CD14-positive monocyte (primary cell): ENCODE results near the gene BSG. TPM values are rescaled to one million over a fixed set of nuclear protein-coding genes. Genes with fewer than 3 reads are reported as not detected.

Source experiments
- DNase-seq, 3 donors: peaks; one replicate each; pipeline ENCODE4 v3.0.0-alpha.2; 2011 to 2022
- H2AFZ ChIP-seq: 2 replicates; pipeline ENCODE4 v1.6.0; 2012; ENCODE audit warnings: mild to moderate bottlenecking, low read depth, low read length, inconsistent platforms; ENCODE audit not compliant: insufficient read depth, poor library complexity, severe bottlenecking
- H3K27ac ChIP-seq, 2 donors: 1 replicate in 1 of 2; 2 replicates in 1 of 2; pipeline ENCODE4 v1.5.1; 2012 to 2013; ENCODE audit warnings: low read length in 2 of 2, control low read depth in 1 of 2, inconsistent platforms in 1 of 2, low read depth in 1 of 2, mild to moderate bottlenecking in 1 of 2
- H3K27me3 ChIP-seq, 2 donors: one replicate each; pipeline versions ENCODE4 v1.6.0 to v1.6.1; 2011 to 2013; ENCODE audit warnings: low read length in 2 of 2; ENCODE audit not compliant: control insufficient read depth in 2 of 2, insufficient read depth in 2 of 2
- H3K36me3 ChIP-seq, 2 donors: replicated peaks in 1 of 2; 1 replicate in 1 of 2; 2 replicates in 1 of 2; pipeline versions ENCODE4 v1.5.1 to v1.6.1; 2012 to 2013; ENCODE audit warnings: low read length in 2 of 2, control low read depth in 1 of 2, inconsistent platforms in 1 of 2, mild to moderate bottlenecking in 1 of 2; ENCODE audit not compliant: insufficient read depth in 2 of 2, control insufficient read depth in 1 of 2
- H3K4me1 ChIP-seq, 2 donors: 1 replicate in 1 of 2; 2 replicates in 1 of 2; pipeline versions ENCODE4 v1.5.1 to v1.6.1; 2012 to 2013; ENCODE audit warnings: low read length in 2 of 2, control low read depth in 1 of 2, inconsistent platforms in 1 of 2, mild to moderate bottlenecking in 1 of 2, moderate library complexity in 1 of 2; ENCODE audit not compliant: insufficient read depth in 2 of 2, control insufficient read depth in 1 of 2
- H3K4me2 ChIP-seq: replicated peaks from 2 replicates; pipeline ENCODE3; 2012; ENCODE audit warnings: low read length, moderate library complexity, mild to moderate bottlenecking; ENCODE audit not compliant: poor library complexity, severe bottlenecking; ENCODE audit errors: extremely low read depth
- H3K4me3 ChIP-seq, 3 experiments: fragments of 200-600 bp in 1 of 3; sonication (generic) in 1 of 3; replicated peaks in 1 of 3; 1 replicate in 2 of 3; 2 replicates in 1 of 3; pipeline ENCODE4 v1.5.1; 2011 to 2013; ENCODE audit warnings: low read length in 3 of 3, mild to moderate bottlenecking in 3 of 3, control low read depth in 2 of 3, low read depth in 2 of 3, inconsistent platforms in 1 of 3, moderate library complexity in 1 of 3
- H3K79me2 ChIP-seq: 2 replicates; pipeline ENCODE4 v1.6.0; 2012; ENCODE audit warnings: mild to moderate bottlenecking, control low read depth, inconsistent platforms, low read length, moderate library complexity; ENCODE audit not compliant: insufficient read depth
- H3K9ac ChIP-seq: 2 replicates; pipeline ENCODE4 v1.6.0; 2017; ENCODE audit warnings: low read length, mild to moderate bottlenecking; ENCODE audit not compliant: insufficient read depth, poor library complexity, severe bottlenecking
- H3K9me3 ChIP-seq, 2 donors: replicated peaks in 1 of 2; 1 replicate in 1 of 2; 2 replicates in 1 of 2; pipeline versions ENCODE4 v1.5.1 to v1.6.1; 2012 to 2013; ENCODE audit warnings: low read length in 2 of 2, control low read depth in 1 of 2; ENCODE audit not compliant: control insufficient read depth in 1 of 2, insufficient read depth in 1 of 2
- H4K20me1 ChIP-seq: 2 replicates; pipeline ENCODE4 v1.6.0; 2012; ENCODE audit warnings: mild to moderate bottlenecking, low read length, control low read depth, moderate library complexity; ENCODE audit not compliant: insufficient read depth
- H3K27ac Mint-ChIP-seq, 7 donors: one replicate each; pipeline ENCODE4 v1.8.0; 2020; ENCODE audit warnings: mild to moderate bottlenecking in 7 of 7, mixed read lengths in 7 of 7, moderate library complexity in 6 of 7, inconsistent platforms in 2 of 7
- H3K27me3 Mint-ChIP-seq, 3 donors: one replicate each; pipeline ENCODE4 v1.8.0; 2021 to 2022; ENCODE audit warnings: low read depth in 3 of 3, mild to moderate bottlenecking in 3 of 3, mixed read lengths in 3 of 3, moderate library complexity in 3 of 3, inconsistent platforms in 1 of 3
- H3K36me3 Mint-ChIP-seq, 2 donors: one replicate each; pipeline ENCODE4 v1.8.0; 2020; ENCODE audit warnings: mixed read lengths in 2 of 2, inconsistent platforms in 1 of 2, mild to moderate bottlenecking in 1 of 2
- H3K4me1 Mint-ChIP-seq: one replicate; pipeline ENCODE4 v1.8.0; 2020; ENCODE audit warnings: mild to moderate bottlenecking, mixed read lengths
- H3K4me3 Mint-ChIP-seq, 2 donors: one replicate each; pipeline ENCODE4 v1.8.0; 2020; ENCODE audit warnings: mild to moderate bottlenecking in 2 of 2, mixed read lengths in 2 of 2, moderate library complexity in 1 of 2
- H3K9me3 Mint-ChIP-seq, 7 donors: one replicate each; pipeline ENCODE4 v1.8.0; 2020 to 2022; ENCODE audit warnings: mixed read lengths in 7 of 7, mild to moderate bottlenecking in 6 of 7, moderate library complexity in 6 of 7, inconsistent platforms in 2 of 7
- CTCF ChIP-seq: fragments of 200-600 bp; IDR thresholded peaks from one replicate; pipeline ENCODE4 v1.8.0; 2022; ENCODE audit warnings: antibody characterized with exemption, mild to moderate bottlenecking
- WGBS: methylation state at CpG from one replicate; pipeline ENCODE4 v1.1.5; 2013; ENCODE audit warnings: missing lambda C conversion rate; ENCODE audit not compliant: insufficient coverage; 5-methylcytosine and 5-hydroxymethylcytosine counted together
- intact Hi-C, 2 donors: fragments of 100-400 bp; cut with micrococcal nuclease; formaldehyde crosslinking; loops; one replicate each; pipeline versions ENCODE4 v1.15.0 to v1.15.1; 2023
- polyA plus RNA-seq, 3 donors: library from polyadenylated mRNA; depleted of rRNA in 1 of 3; unstranded in 2 of 3; stranded (reverse) in 1 of 3; fragments of 300-500 nt in 2 of 3; fragments of >200 nt in 1 of 3; fragmentation: Illumina TruSeq in 2 of 3; gene quantifications; 1 replicate in 2 of 3; 2 replicates in 1 of 3; pipeline ENCODE4 v1.2.3, GENCODE V29; 2012 to 2021

Gene BSG
- polyA plus RNA-seq, 3 donors, result 190 to 431 (median 364) TPM

DNA sequence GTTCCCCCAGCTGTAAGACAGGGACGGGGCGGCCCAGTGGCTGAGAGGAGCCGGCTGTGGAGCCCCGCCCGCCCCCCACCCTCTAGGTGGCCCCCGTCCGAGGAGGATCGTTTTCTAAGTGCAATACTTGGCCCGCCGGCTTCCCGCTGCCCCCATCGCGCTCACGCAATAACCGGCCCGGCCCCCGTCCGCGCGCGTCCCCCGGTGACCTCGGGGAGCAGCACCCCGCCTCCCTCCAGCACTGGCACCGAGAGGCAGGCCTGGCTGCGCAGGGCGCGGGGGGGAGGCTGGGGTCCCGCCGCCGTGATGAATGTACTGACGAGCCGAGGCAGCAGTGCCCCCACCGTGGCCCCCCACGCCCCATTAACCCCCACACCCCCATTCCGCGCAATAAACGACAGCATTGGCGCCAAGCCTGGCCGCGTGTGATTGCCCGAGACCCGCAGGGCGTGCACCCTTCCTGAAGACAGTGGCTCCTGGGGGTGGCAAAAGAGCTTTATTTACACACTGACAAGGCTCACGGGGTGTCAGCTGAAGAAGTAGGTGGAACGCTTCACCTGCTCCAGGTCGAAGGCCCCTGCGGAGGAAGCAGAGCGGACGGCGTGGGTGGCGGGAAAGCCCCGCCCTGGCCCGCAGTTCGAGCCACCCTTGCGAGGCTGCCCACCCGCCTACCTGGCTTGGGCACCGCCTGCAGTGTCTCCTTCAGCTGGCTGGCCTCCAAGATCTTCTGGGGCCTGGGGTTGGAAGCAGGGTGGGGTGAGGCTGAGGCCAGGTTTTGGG, 44.5 kb downstream of the BSG start:
- Mint-ChIP-seq H3K4me3 (no peak overlapping the region), H3K27me3 (peaks cover 21 to 39% (median 21%) of the 10 kb centered on the region in 3 donors), H3K9me3 (peaks cover 0 to 18% (median 4%) of the 10 kb centered on the region in 7 donors), H3K27ac (peak overlapping the region in 1 of 7 donors; percentile 35), H3K4me1 (peaks cover 4% of the 10 kb centered on the region), H3K36me3 (peaks cover 30 to 35% of the 10 kb centered on the region in 2 donors)
- H3K27ac ChIP-seq, result no peak overlapping the region
- peaks cover 0 to 4% of the 10 kb centered on the region in 2 donors for H3K4me1 ChIP-seq
- no peak overlapping the region for H2AFZ ChIP-seq
- no peak for DNase-seq
- H3K4me2 ChIP-seq, result no peak overlapping the region
- no peak overlapping the region for H3K4me3 ChIP-seq
- H4K20me1 ChIP-seq, result no peaks in the 10 kb centered on the region
- TF ChIP-seq CTCF, result no peak
- no peaks in the 10 kb centered on the region for H3K9me3 ChIP-seq
- no peak overlapping the region for H3K9ac ChIP-seq
- H3K27me3 ChIP-seq, result peaks cover 0 to 22% of the 10 kb centered on the region in 2 donors
- intact Hi-C loops, result no loop called here
- H3K36me3 ChIP-seq, result peaks cover 31 to 34% of the 10 kb centered on the region in 2 donors
- no peaks in the 10 kb centered on the region for H3K79me2 ChIP-seq
- 93% methylated on average over 17 of the region's 58 CpGs for WGBS

DNA sequence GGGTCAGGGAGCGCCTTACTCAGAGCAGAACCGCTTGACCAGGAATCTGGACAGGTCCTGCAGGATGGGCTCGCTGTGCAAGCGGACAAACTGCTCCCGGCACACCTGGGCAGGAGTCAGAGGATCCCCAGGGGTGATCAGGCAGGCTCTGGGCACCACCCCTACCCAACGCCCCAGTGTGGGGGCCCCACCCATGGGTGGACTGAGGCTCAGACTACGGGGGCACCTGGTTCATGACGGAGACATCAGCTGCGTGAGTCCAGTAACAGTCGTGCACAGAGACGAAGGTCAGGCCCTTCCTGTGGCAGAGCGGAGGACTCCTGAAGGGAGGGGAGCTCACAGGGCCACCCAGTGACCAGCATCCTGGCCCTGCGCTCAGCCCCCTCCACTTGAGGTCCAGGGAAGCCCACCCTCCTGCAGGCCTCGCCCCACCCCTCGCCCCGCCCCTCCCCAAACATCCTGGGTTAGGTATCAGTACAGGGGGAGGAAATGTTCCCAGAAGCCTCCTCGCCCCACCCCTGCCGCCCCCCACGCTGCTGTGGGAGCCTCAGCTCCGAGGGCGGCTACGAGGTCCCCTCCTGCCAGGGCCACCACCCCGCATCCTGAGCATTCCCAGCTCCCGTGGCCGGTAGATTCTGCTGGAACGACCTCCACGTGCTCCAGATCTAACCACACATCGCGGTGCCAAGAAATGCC, 45.3 kb downstream of the BSG start:
- 89% methylated on average over 24 of the region's 29 CpGs for WGBS
- Mint-ChIP-seq H3K27me3 (peaks cover 19 to 32% (median 19%) of the 10 kb centered on the region in 3 donors), H3K9me3 (peaks cover 0 to 19% (median 3%) of the 10 kb centered on the region in 7 donors), H3K27ac (peak overlapping the region in 1 of 7 donors; percentile 20), H3K4me3 (no peak overlapping the region), H3K4me1 (peaks cover 4% of the 10 kb centered on the region), H3K36me3 (peaks cover 30 to 37% of the 10 kb centered on the region in 2 donors)
- Histone ChIP-seq H3K4me2 (no peak overlapping the region), H3K79me2 (no peaks in the 10 kb centered on the region), H4K20me1 (no peaks in the 10 kb centered on the region), H2AFZ (no peak overlapping the region), H3K4me1 (peaks cover 0 to 4% of the 10 kb centered on the region in 2 donors), H3K36me3 (peaks cover 36 to 39% of the 10 kb centered on the region in 2 donors), H3K9ac (no peak overlapping the region), H3K4me3 (no peak overlapping the region), H3K27ac (no peak overlapping the region), H3K27me3 (peaks cover 0 to 22% of the 10 kb centered on the region in 2 donors), H3K9me3 (no peaks in the 10 kb centered on the region)
- no peak for TF ChIP-seq CTCF
- no peak for DNase-seq
- intact Hi-C loops, result no loop called here
